Mucosa of descending colon (tissue), 3 donors: ENCODE measurements around the gene RIT2. TPM values are rescaled to one million over a fixed set of nuclear protein-coding genes. Genes with fewer than 3 reads are reported as not detected.

Experiments
- ATAC-seq: fragments of 200-7000 bp; cut with Tn5 transposase; one replicate; pipeline ENCODE4 v1.9.1; 2020; ENCODE audit warnings: mild to moderate bottlenecking, moderate library complexity
- DNase-seq, 3 donors: peaks; one replicate each; pipeline ENCODE4 v3.0.0-alpha.2; 2020
- H3K36me3 ChIP-seq: fragments of 200-600 bp; one replicate; pipeline ENCODE4 v1.8.0; 2021; ENCODE audit warnings: low read depth, mild to moderate bottlenecking
- H3K4me1 ChIP-seq: fragments of 200-600 bp; one replicate; pipeline ENCODE4 v1.8.0; 2021; ENCODE audit warnings: low read depth, mild to moderate bottlenecking
- H3K4me3 ChIP-seq: fragments of 200-600 bp; one replicate; pipeline ENCODE4 v1.8.0; 2021; ENCODE audit warnings: mild to moderate bottlenecking
- H3K9me3 ChIP-seq: fragments of 200-600 bp; one replicate; pipeline ENCODE4 v1.8.0; 2021; ENCODE audit warnings: mild to moderate bottlenecking
- CTCF ChIP-seq: fragments of 200-600 bp; IDR thresholded peaks from one replicate; pipeline ENCODE4 v1.8.0; 2022; ENCODE audit warnings: antibody characterized with exemption, mild to moderate bottlenecking
- intact Hi-C, 2 donors: fragments of 100-400 bp; cut with DNase I in 1 of 2; cut with micrococcal nuclease in 1 of 2; formaldehyde crosslinking; loops; one replicate each; pipeline versions ENCODE4 v1.11.0 to v1.11.1; 2022; cut with DNase I, micrococcal nuclease
- total RNA-seq, 3 donors: library from RNA; stranded (reverse); fragmentation: NEBNext Ultra II Directional in 2 of 3; extraction: Animal tissue kit (Norgen Biotek cat#: 25700) in 2 of 3; gene quantifications; one replicate each; pipeline versions ENCODE4 v1.2.1 to v1.2.4, GENCODE V29; 2021 to 2023
- donor health status: DM: no; HTN: no; CAD: no; lungs with moderate emphysema.
- donor health status: DM: no; HTN: no; CAD: no.
- donor health status: DM: no; HTN: yes; CAD: no.

RIT2 gene
- total RNA-seq, 3 donors from 2014 or later, result 0.44 TPM; not detected in 2

GRCh38 chr18:42861271-42861670, 254.2 kb downstream of the RIT2 start:
- no peak for DNase-seq
- Histone ChIP-seq H3K36me3 (no peaks in the 10 kb centered on the region), H3K9me3 (no peaks in the 10 kb centered on the region), H3K4me1 (no peaks in the 10 kb centered on the region), H3K4me3 (no peak overlapping the region)
- no peak for ATAC-seq
- TF ChIP-seq CTCF, result no peak
- intact Hi-C loops, result no loop called here

GRCh38 chr18:42860548-42860947, 254.9 kb downstream of the RIT2 start:
- Histone ChIP-seq H3K4me1 (no peaks in the 10 kb centered on the region), H3K4me3 (no peak overlapping the region), H3K36me3 (no peaks in the 10 kb centered on the region), H3K9me3 (no peaks in the 10 kb centered on the region)
- intact Hi-C loops, result no loop called here
- no peak for TF ChIP-seq CTCF
- ATAC-seq, result no peak
- DNase-seq, result no peak

GRCh38 chr18:42860011-42860410, 255.5 kb downstream of the RIT2 start:
- ATAC-seq (no peak), DNase-seq (no peak)
- H3K36me3 ChIP-seq, result no peaks in the 10 kb centered on the region
- intact Hi-C loops, result no loop called here
- H3K4me1 ChIP-seq, result no peaks in the 10 kb centered on the region
- no peaks in the 10 kb centered on the region for H3K9me3 ChIP-seq
- no peak overlapping the region for H3K4me3 ChIP-seq
- TF ChIP-seq CTCF, result no peak

GRCh38 chr18:42854558-42854957, 260.9 kb downstream of the RIT2 start:
- Histone ChIP-seq H3K4me1 (no peaks in the 10 kb centered on the region), H3K4me3 (no peak overlapping the region), H3K36me3 (no peaks in the 10 kb centered on the region), H3K9me3 (no peaks in the 10 kb centered on the region)
- no peak for DNase-seq
- no peak for TF ChIP-seq CTCF
- intact Hi-C loops, result no loop called here
- ATAC-seq, result no peak

- no peak overlapping the region for H3K4me3 ChIP-seq
- no peak for ATAC-seq
- no peaks in the 10 kb centered on the region for H3K36me3 ChIP-seq
- no peaks in the 10 kb centered on the region for H3K9me3 ChIP-seq
- intact Hi-C loops, result no loop called here
- H3K4me1 ChIP-seq, result no peaks in the 10 kb centered on the region
- TF ChIP-seq CTCF, result no peak
- DNase-seq, result no peak
Observed at GRCh38 chr18:42850174-42851083, 265.1 kb downstream of the RIT2 start.
